GM21367 (cell line): ENCODE results near the gene SMC1B.
"Not testable (repeated sequence)": the region's sequence is repeated elsewhere in the genome, so short reads cannot be mapped to it uniquely, and the experiment has no call there.

ENCODE experiments used
- ATAC-seq: cut with Tn5 transposase; IDR thresholded peaks from one replicate; pipeline ENCODE4 v1.9.1; 2021; ENCODE audit not compliant: unreplicated experiment

The SMC1B gene

GRCh38 chr22:45421349-45422055 is 8.1 kb upstream of the SMC1B start:
- ATAC-seq: no peak

- no peak for ATAC-seq
Measured at GRCh38 chr22:45420539-45420938, 7.1 kb upstream of the SMC1B start.

- ATAC-seq: no peak
Measured at GRCh38 chr22:45420011-45420410, 6.6 kb upstream of the SMC1B start.

GRCh38 chr22:45418770-45419138 is 5.4 kb upstream of the SMC1B start:
- no peak for ATAC-seq

DNA sequence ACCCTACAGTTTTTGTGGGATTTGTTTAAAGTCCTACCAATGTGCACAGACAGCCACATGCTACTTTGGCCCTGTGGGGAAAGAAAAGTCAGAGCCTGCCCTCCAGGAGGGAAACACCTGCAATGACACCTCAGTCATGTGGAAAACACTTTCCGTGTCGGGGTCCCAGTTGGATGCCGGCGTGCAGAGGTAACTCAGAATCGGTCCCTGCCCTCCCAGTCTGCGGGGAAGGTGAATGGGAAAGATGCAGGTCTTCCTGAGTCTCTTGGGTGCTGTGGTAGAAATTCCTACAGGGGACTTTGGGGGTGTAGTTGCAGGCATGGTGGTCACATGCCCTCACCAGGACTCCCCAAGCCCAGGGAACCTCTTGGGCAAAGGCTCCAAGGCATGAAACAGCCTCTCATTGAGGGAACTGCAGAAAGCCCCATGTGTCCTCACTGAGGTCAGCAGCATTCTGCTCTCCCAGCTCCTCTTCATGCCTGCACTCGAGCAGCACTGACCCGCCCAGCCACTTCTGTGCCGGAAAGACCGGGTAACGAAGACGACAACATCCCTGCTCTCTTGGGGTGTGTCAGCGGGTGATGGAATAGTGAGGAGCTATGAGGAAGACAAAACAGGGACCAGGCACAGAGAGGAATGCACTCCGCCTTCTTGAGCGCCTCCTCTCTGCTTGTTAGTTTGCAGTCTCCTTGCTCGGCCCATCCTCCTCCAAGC is 4.8 kb upstream of the SMC1B start:
- ATAC-seq: no peak

- ATAC-seq: no peak
Measured at GRCh38 chr22:45413013-45413367, 409 bp downstream of the SMC1B start.

GRCh38 chr22:45407793-45408192 is 5.6 kb downstream of the SMC1B start:
- no peak for ATAC-seq

- no peak for ATAC-seq
Measured at GRCh38 chr22:45402466-45402985, 10.9 kb downstream of the SMC1B start.

GRCh38 chr22:45399712-45400445 is 13.5 kb downstream of the SMC1B start:
- ATAC-seq: no peak

- no peak for ATAC-seq
Measured at GRCh38 chr22:45398214-45398613, 15.2 kb downstream of the SMC1B start.

GRCh38 chr22:45397806-45398205 is 15.6 kb downstream of the SMC1B start:
- no peak for ATAC-seq

DNA sequence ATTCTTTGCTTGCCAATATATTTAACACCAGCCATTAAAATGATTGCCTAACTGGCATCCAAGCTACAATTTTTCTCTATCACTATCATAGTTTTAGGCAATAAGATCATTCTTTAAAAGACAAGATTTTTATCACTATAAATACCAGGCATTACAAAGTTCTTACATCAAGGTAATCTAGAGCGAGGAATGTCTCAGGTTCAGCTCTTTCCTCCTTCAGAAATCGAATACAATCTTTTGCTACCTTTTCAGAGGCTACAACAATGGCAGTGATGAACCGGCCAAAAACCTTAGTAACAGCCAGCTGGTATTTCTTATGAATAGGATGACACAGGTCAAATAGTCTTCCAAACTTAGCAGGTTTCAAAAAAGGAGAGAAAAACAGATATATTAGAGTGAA is 23.9 kb downstream of the SMC1B start:
- no peak for ATAC-seq

DNA sequence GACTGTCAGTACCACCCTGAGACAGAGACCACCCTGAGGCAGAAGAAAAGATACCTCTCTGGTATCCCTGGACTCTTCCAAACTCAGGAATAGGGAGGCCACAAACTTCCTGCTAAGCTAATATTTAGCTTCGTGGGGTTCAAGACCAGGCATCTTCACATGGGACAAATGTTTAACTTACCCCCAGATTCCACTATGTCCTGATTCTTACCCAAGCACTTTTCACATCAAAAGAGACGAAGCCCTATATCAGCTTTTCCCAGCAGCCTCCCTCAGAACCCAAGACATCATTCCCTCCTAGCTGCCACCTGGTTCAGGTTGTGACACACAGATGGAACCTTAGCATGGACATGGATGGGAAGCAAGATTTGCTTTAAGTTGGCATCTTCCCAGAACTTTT is 32.1 kb downstream of the SMC1B start:
- no peak for ATAC-seq

DNA sequence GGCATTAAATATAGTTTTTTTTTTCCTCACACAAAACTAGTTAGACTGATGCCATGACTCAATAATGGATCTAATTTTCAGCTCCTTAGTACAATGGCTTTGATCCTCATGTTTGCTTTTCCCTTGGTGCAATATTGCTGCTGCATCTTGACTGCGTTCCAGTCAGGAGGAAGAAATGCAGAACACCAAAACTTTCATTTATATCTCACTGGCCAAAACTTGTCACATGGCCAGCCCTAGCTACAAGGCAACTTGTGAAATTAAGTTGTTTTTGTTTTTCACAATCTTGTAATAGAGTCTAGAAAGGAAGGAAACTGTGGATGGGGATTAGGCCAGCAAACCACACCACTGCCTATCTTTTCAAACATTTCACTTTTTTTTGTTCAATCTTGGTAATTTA is 36.7 kb downstream of the SMC1B start:
- ATAC-seq: no peak

DNA sequence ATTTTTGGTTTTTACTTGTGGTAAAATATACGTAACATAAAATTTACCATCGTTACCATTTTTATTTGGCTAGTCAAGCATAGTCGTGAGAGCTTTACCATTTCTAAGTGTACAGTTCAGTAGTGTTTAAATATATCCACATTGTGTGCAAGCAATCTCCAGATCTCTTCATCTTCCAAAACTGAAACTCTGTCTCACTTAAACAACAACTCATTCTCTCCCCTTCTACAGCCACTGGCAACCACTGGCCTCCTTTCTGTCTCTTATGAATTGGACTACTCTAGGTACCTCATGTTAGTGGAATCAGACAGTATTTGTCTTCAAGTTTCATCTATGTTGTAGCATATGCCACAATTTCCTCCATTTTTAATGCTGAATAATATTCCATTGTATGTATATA is 37.4 kb downstream of the SMC1B start:
- ATAC-seq: no peak

GRCh38 chr22:45373592-45373991 is 39.8 kb downstream of the SMC1B start:
- not testable (repeated sequence) for ATAC-seq

GRCh38 chr22:45366713-45367112 is 46.7 kb downstream of the SMC1B start:
- ATAC-seq: no peak

DNA sequence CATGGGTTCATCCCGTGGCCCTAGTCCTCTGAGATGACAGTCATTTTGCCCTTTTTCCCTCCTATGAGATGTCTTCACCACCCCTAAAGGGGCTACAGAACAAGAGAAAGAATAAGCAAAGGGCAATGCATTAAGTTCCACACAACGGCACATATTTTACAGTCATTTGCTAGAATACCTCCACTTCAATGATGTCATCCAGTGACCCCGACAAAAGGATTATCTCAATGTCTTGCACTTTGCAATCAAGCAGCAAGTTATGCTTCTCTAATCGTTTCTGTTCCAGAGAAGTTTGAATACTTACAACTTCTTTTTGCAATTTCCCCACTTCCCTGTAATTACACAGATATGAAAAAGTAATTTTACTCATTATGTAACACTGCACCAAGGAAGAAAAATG is 53.8 kb downstream of the SMC1B start:
- no peak for ATAC-seq

DNA sequence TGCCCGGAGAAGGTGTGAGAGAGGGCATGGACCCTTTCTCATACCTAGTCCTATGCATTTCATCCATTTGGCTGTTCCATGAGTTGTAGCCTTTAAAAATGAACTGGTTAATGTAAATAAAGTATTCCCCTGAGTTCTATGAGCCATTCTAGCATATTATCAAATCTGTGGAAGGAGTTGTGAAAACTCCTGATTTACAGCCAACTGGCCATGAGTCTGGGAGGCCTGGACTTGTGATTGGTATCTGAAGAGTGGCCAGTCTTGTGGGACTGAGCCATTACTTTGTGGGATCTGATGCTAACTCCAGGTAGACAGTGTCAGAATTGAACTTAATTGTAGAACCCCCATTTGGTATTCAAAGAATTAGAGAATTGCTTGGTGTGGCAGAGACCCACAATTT is 55.3 kb downstream of the SMC1B start:
- ATAC-seq: no peak

GRCh38 chr22:45357490-45357889 is 55.9 kb downstream of the SMC1B start:
- ATAC-seq: no peak

DNA sequence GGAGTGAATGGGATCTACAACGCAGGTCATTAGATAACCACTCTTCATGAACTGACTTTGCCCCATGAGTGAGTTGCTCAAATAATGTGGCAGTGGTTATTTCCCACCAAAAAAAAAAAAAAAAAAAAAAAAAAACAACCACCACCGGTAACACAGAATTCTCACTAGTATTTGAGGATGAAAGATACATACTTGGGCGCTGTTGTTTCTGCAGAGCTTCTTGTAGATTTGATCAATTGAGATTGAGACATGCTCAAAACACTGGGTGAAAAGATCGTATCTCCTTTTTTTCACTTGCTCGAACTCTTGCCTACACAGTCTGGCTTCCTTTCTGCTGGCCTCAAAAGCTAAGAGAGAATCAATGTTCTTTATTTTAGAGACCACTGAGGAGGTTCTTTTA is 59.6 kb downstream of the SMC1B start:
- ATAC-seq: no peak

- ATAC-seq: not testable (repeated sequence)
Measured at GRCh38 chr22:45352757-45353156, 60.6 kb downstream of the SMC1B start.
